Endodermal cell (in vitro differentiated cells): ENCODE data around the gene ZNF385D. TPM values are rescaled to one million over a fixed set of nuclear protein-coding genes. Genes with fewer than 3 reads are reported as not detected.

ENCODE experiments used
- DNase-seq: peaks from one replicate; pipeline ENCODE4 v3.0.0-alpha.2; 2017
- H3K27ac ChIP-seq: 2 replicates; pipeline ENCODE4 v1.5.1; 2013; ENCODE audit warnings: mild to moderate bottlenecking, low read depth, low read length, moderate library complexity
- H3K27me3 ChIP-seq: 2 replicates; pipeline ENCODE4 v1.6.1; 2013; ENCODE audit warnings: mild to moderate bottlenecking, low read length, moderate library complexity; ENCODE audit not compliant: insufficient read depth, control insufficient read depth, poor library complexity, severe bottlenecking
- H3K36me3 ChIP-seq: 2 replicates; pipeline ENCODE4 v1.7.0; 2013; ENCODE audit warnings: mild to moderate bottlenecking, low read length, moderate library complexity; ENCODE audit not compliant: control insufficient read depth, insufficient read depth
- H3K4me1 ChIP-seq: one replicate; pipeline ENCODE4 v1.7.0; 2013; ENCODE audit warnings: low read length; ENCODE audit not compliant: control insufficient read depth, insufficient read depth
- H3K4me3 ChIP-seq: 2 replicates; pipeline ENCODE4 v1.5.1; 2013; ENCODE audit warnings: mild to moderate bottlenecking, low read length, moderate library complexity
- H3K9ac ChIP-seq: 2 replicates; pipeline ENCODE4 v1.6.1; 2013; ENCODE audit warnings: mild to moderate bottlenecking, low read length, moderate library complexity; ENCODE audit not compliant: poor library complexity, severe bottlenecking; ENCODE audit errors: extremely low read depth
- H3K9me3 ChIP-seq: 2 replicates; pipeline ENCODE4 v1.6.1; 2013; ENCODE audit warnings: mild to moderate bottlenecking, low read length, moderate library complexity; ENCODE audit not compliant: control insufficient read depth
- H3K27ac Mint-ChIP-seq: 2 replicates; pipeline ENCODE4 v1.8.0; 2020; ENCODE audit warnings: mixed read lengths
- H3K27me3 Mint-ChIP-seq: 2 replicates; pipeline ENCODE4 v1.8.0; 2021; ENCODE audit warnings: mild to moderate bottlenecking, mixed read lengths; ENCODE audit not compliant: insufficient read depth
- H3K36me3 Mint-ChIP-seq: 2 replicates; pipeline ENCODE4 v1.8.0; 2020; ENCODE audit warnings: low read depth, mixed read lengths
- H3K4me1 Mint-ChIP-seq: 2 replicates; pipeline ENCODE4 v1.8.0; 2020; ENCODE audit warnings: mixed read lengths
- H3K4me3 Mint-ChIP-seq: 2 replicates; pipeline ENCODE4 v1.8.0; 2020; ENCODE audit warnings: mild to moderate bottlenecking, moderate library complexity, mixed read lengths
- H3K9me3 Mint-ChIP-seq: 2 replicates; pipeline ENCODE4 v1.8.0; 2020; ENCODE audit warnings: mild to moderate bottlenecking, mixed read lengths
- CTCF ChIP-seq: fragments of 200-600 bp; sonication (generic); conservative IDR thresholded peaks from 2 replicates; pipeline ENCODE4 v1.5.0; 2021; ENCODE audit warnings: antibody characterized with exemption, mild to moderate bottlenecking
- WGBS, 2 experiments: methylation state at CpG; one replicate each; pipeline versions ENCODE4 v1.1.5 to v1.1.7; 2013; ENCODE audit warnings: missing lambda C conversion rate in 2 of 2, mixed read lengths in 1 of 2; ENCODE audit not compliant: insufficient coverage in 1 of 2, insufficient read length in 1 of 2; 5-methylcytosine and 5-hydroxymethylcytosine counted together
- total RNA-seq, 2 donors: library from RNA; stranded (reverse); fragmentation: NEBNext Ultra II Directional in 1 of 2; extraction: Animal tissue kit (Norgen Biotek cat#: 25700) in 1 of 2; gene quantifications; 2 replicates in 1 of 2; 3 replicates in 1 of 2; pipeline ENCODE4 v1.2.1, GENCODE V29; 2021

Gene ZNF385D
- total RNA-seq, 2 donors from 2014 or later: 1.1 to 3.7 TPM

- no peaks in the 10 kb centered on the region for H3K27me3 Mint-ChIP-seq
- no peak overlapping the region for H3K4me3 Mint-ChIP-seq
- DNase-seq: no peak
- H3K9me3 Mint-ChIP-seq: peaks cover 5% of the 10 kb centered on the region
- Histone ChIP-seq H3K4me3 (no peak overlapping the region), H3K4me1 (no peaks in the 10 kb centered on the region), H3K36me3 (no peaks in the 10 kb centered on the region), H3K27me3 (no peaks in the 10 kb centered on the region), H3K9ac (no peak overlapping the region), H3K27ac (no peak overlapping the region), H3K9me3 (no peaks in the 10 kb centered on the region)
- H3K36me3 Mint-ChIP-seq: peaks cover 9% of the 10 kb centered on the region
- H3K4me1 Mint-ChIP-seq: no peaks in the 10 kb centered on the region
- no peak overlapping the region for H3K27ac Mint-ChIP-seq
- WGBS, 2 experiments: 94 to 100% methylated on average over 1 of the region's 1 CpG
- TF ChIP-seq CTCF: no peak
These were observed 149.8 kb downstream of the ZNF385D start for GRCh38 chr3:21601178-21601577.

- TF ChIP-seq CTCF: no peak
- Mint-ChIP-seq H3K27me3 (no peaks in the 10 kb centered on the region), H3K9me3 (peaks cover 5% of the 10 kb centered on the region), H3K27ac (no peak overlapping the region), H3K36me3 (peaks cover 9% of the 10 kb centered on the region), H3K4me1 (no peaks in the 10 kb centered on the region), H3K4me3 (no peak overlapping the region)
- DNase-seq: no peak
- no peaks in the 10 kb centered on the region for H3K27me3 ChIP-seq
- no peak overlapping the region for H3K4me3 ChIP-seq
- no peaks in the 10 kb centered on the region for H3K36me3 ChIP-seq
- H3K9me3 ChIP-seq: no peaks in the 10 kb centered on the region
- 89 to 100% methylated on average over 2 to 6 of the region's 6 CpGs for WGBS, 2 experiments
- no peak overlapping the region for H3K27ac ChIP-seq
- H3K4me1 ChIP-seq: no peaks in the 10 kb centered on the region
- no peak overlapping the region for H3K9ac ChIP-seq
These were observed 151.1 kb downstream of the ZNF385D start for GRCh38 chr3:21599890-21600289.

- Histone ChIP-seq H3K4me1 (no peaks in the 10 kb centered on the region), H3K36me3 (no peaks in the 10 kb centered on the region), H3K9ac (no peak overlapping the region), H3K9me3 (no peaks in the 10 kb centered on the region), H3K27ac (no peak overlapping the region), H3K4me3 (no peak overlapping the region), H3K27me3 (no peaks in the 10 kb centered on the region)
- DNase-seq: no peak
- 93 to 100% methylated on average over 4 of the region's 4 CpGs for WGBS, 2 experiments
- Mint-ChIP-seq H3K27me3 (no peaks in the 10 kb centered on the region), H3K4me1 (no peaks in the 10 kb centered on the region), H3K9me3 (no peaks in the 10 kb centered on the region), H3K36me3 (no peaks in the 10 kb centered on the region), H3K27ac (no peak overlapping the region), H3K4me3 (no peak overlapping the region)
- no peak for TF ChIP-seq CTCF
These were observed 158.2 kb downstream of the ZNF385D start for GRCh38 chr3:21592828-21593227.
